Measurements from ENCODE around the gene PAQR9.
"Not testable (repeated sequence)": the region's sequence is repeated elsewhere in the genome, so short reads cannot be mapped to it uniquely, and the experiment has no call there.

The PAQR9 gene, protein sequence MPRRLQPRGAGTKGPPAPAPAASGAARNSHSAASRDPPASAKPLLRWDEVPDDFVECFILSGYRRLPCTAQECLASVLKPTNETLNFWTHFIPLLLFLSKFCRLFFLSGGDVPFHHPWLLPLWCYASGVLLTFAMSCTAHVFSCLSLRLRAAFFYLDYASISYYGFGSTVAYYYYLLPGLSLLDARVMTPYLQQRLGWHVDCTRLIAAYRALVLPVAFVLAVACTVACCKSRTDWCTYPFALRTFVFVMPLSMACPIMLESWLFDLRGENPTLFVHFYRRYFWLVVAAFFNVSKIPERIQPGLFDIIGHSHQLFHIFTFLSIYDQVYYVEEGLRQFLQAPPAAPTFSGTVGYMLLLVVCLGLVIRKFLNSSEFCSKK

GRCh38 chr3:142963516-142964448 is at the start of gene PAQR9:
PAQR9 (minus strand) TSS chr3:142963674; CDS start chr3:142963336, 338 bp downstream.
- DNase-seq = peak; percentile 23

DNA sequence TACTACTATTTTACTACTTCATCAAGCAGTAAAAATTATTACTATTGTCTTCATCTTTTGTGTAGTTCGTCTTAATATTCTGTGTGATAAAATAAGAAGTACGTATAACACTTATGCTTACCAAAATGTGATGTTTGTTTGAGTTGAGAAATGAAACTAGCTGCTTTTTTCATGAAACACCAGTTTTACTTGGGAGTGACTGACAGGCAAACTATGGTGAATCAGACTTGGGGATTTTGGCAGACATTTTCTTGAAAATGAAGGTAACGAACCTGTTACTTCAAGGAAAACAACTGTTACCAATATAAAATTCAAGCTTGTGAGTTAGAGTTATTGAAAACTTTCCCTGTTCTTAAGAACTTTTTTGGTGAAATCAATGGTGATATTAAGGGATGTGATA is 48.2 kb upstream of the PAQR9 start:
- no peak for DNase-seq

GRCh38 chr3:143010024-143010423 is 46.5 kb upstream of the PAQR9 start:
- no peak for DNase-seq

GRCh38 chr3:143004823-143005222 is 41.3 kb upstream of the PAQR9 start:
- no peak for DNase-seq

DNA sequence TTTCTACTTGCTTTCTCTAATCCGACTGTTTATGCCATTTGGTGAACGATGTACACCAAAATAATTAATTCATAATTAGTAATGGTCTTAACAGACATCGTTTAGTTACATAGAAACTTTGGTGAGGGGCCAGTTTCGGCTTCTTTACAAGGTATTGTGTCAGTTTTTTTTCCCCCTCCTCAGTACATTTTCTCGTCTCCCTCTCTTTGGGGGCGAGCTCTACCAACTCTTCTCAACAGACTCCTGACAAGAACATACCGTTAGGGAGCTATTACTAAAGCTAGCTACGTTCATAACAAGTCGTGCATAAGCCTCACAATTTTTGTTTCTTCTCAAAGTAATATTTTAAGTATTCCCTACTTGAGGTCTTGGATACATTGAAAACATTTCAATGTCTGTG is 39.3 kb upstream of the PAQR9 start:
- DNase-seq = no peak

DNA sequence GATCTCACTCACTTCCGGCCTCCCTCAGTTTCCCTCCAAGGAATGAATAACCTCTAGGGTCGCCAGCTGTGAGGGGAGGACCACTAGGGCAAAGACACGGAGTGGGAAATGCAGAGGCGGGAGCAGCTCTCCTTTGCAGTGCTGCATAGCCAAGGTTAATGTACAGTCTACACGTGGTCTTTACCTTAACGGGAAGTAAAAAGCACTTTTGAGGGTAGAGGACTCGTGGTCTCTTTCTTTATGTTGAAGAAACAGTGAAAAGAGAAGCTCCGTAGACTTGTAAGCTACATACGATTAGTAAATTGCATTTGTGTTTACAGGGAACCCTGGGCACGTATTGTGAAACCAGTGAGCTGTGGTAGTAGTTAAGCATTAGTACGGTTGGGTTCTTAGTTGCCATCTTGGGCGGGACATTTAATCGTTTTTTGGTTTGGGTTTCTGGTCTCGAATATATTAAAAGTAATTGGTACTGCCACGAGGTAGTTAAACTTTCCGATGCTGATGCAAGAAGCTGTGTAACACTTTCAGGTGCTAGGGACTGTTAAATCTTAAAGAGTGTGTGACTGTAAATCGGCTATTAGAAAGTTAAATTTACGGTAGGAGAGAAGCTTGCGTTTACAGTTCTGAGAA is 38.7 kb upstream of the PAQR9 start:
- DNase-seq = no peak

DNA sequence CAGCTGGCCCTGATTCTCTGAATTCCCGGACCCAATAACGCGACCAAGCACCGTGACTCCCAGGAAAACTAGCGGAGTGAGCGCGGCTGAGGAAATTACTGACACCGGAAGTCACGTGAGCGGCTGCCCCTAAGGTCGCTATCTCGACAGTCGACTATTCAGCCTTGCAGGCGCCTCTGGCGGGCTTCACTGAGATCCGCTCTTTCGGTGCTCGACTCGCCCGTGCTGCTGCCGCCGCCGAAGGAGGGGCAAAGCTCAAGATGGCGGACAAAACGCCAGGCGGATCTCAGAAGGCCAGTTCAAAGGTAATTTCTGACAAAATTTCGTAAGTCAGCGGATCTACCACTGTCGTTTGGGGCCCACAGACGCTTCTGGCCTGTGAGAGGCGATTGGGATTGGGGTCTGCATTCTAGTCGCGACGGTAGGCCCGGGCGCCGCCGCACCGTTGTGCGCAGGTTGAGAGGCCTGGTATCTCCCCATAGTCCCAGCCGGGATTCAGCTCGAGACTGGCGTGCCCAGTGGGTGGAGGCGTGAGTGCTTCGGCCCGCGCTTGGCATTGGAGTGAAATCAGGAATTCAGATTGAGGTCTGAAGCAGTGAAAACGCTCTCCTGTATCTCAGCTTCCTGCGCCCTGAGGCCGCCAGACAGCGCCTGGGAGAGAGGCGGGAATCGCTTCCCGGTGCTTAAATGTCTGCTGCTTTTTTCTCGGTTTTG is 38.1 kb upstream of the PAQR9 start, which contains the start of gene U2SURP:
TSS of gene U2SURP (plus strand) at position 202 of the 714 bp plus-strand sequence. CDS start at position 261, 59 bp downstream.
- DNase-seq = peak; percentile 96

DNA sequence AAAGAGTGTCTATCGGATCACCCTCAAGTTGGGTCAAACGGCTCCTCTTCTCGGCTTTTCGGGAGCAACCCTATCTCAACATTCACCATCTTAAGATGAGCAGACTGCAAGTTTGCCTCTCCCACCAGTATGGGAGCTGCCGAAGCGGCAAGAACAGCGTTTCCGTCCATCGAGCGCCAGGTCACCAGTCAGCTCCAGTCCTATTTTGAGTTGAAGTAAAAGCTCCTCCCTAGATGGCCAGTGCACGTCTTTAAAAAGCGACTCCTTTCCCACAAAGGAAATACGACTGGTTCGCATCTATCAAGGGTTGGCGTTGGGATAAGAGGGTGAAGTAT is 37.5 kb upstream of the PAQR9 start:
- DNase-seq = no peak

- no peak for DNase-seq
These were observed 37.1 kb upstream of the PAQR9 start for GRCh38 chr3:143000528-143000927.

GRCh38 chr3:142999881-143000280 is 36.4 kb upstream of the PAQR9 start:
- DNase-seq = no peak

- DNase-seq = no peak
These were observed 35.0 kb upstream of the PAQR9 start for GRCh38 chr3:142998439-142998838.

DNA sequence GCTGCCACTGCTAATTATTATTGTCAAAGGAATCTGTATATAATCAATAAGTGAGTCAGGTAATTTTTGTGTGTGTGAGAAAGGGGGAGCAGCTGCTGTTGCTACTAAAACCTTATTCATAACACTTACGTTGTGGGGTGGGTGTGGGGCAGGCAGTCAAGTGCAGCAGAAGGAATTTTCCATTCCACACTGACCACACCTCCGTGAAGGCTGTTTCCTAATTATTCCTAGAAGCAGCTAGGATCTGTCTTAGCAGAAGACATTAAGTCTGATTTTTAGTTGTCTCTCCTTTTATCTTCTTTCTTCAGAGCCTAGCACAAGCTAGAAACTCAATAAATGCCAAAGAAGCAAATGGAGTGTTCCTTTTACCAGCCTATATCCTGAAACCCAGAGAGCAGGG is 33.9 kb upstream of the PAQR9 start:
- no peak for DNase-seq

GRCh38 chr3:142993958-142994442 is 30.5 kb upstream of the PAQR9 start:
- peak; percentile 47 for DNase-seq

- no peak for DNase-seq
These were observed 28.8 kb upstream of the PAQR9 start for GRCh38 chr3:142992323-142992722.

- no peak for DNase-seq
These were observed 27.2 kb upstream of the PAQR9 start for GRCh38 chr3:142990721-142991120.

DNA sequence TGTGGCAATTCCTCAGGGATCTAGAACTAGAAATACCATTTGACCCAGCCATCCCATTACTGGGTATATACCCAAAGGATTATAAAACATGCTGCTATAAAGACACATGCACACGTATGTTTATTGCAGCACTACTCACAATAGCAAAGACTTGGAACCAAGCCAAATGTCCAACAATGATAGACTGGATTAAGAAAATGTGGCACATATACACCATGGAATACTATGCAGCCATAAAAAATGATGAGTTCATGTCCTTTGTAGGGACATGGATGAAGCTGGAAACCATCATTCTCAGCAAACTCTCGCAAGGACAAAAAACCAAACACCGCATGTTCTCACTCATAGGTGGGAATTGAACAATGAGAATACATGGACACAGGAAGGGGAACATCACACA is 25.4 kb upstream of the PAQR9 start:
- DNase-seq = not testable (repeated sequence)

DNA sequence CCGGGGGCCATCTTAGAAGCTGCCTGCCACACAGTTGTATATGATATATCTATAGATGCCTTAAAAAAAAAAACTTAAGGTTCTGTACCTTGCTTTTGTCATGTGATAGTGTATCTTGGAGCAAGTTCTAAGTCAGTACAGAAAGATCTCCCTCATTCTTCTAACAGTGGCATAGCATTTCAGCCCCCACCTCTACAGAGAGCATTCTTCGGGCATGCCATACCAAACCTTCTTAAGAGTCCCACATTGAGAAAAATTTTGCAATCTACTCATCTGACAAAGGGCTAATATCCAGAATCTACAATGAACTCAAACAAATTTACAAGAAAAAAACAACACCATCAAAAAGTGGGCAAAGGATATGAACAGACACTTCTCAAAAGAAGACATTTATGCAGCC is 24.7 kb upstream of the PAQR9 start:
- DNase-seq = not testable (repeated sequence)

DNA sequence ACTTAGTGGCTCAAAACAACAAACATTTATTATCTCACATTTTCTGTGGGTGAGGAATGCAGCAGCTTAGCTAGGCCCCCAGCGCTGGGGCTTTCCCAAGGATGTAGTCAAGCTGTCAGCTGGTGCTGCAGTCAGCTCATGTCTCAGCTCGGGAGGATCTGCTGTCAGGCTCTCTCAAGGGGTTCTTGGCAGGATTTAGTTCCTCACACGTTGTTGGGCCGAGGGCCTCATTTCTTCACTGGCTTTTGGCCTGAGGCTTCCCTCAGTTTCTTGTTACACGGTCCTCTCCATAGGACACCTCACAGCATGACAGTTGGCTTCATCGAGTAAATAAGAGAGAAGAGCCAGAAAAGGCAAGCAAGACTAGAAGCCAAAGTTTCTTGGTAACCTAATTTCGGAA is 24.2 kb upstream of the PAQR9 start:
- no peak for DNase-seq

DNA sequence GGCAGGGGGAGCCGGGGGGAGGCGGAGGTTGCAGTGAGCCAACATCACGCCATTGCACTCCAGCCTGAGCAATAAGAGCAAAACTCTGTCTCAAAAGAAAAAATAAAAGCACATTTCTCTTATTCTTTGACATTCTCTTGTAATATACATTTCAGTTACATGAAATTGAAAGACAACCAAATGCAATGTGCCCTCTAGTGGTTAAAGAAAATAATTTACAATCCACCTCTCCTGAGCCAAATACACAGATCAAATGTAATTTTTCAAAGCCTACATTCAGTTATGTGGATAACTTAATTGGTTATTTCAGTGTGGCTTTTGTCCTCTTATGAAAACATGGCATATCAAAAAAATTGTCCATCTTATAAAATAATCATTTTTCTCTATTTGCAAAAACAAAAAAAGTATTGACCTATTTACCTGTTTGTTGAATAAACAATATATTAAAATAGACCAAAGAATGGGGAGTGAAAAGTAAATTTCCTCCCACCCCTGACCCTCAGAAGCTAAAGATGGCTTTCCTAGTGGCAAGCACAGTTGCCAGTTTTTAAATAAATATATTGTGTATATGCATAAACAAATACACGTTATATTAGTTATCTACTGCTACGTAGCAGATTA is 23.7 kb upstream of the PAQR9 start:
- peak; percentile 20 for DNase-seq

GRCh38 chr3:142984255-142984654 is 20.8 kb upstream of the PAQR9 start:
- no peak for DNase-seq

- DNase-seq = no peak
These were observed 19.8 kb upstream of the PAQR9 start for GRCh38 chr3:142983318-142983717.

Data from NCI-H345 (cell line).